PC-3 (cell line): ENCODE data around the gene TOR2A. TPM values are rescaled to one million over a fixed set of nuclear protein-coding genes. Genes with fewer than 3 reads are reported as not detected.

ENCODE experiments used
- ATAC-seq: fragments of 200-7000 bp; cut with Tn5 transposase; 2 replicates; pipeline ENCODE4 v1.9.1; 2020; ENCODE audit warnings: mild to moderate bottlenecking, moderate library complexity
- BruUV-seq: library from RNA; stranded (reverse); fragments of 400-500 nt; replicated peaks from 2 replicates; lab custom pipeline; 2021; lab: Mats Ljungman, UMichigan
- CTCF ChIA-PET: fragments of 300-600 bp; sonication (Branson Sonifier 250); formaldehyde crosslinking; loops from one replicate; lab custom pipeline; 2022; ENCODE audit warnings: antibody characterized with exemption; lab: Charles Lee
- POLR2A ChIA-PET: fragments of 300-600 bp; sonication (Branson Sonifier 250); formaldehyde crosslinking; loops from one replicate; lab custom pipeline; 2022; ENCODE audit warnings: antibody characterized with exemption; ENCODE audit not compliant: unreplicated experiment; lab: Charles Lee
- DNase-seq: peaks from one replicate; pipeline ENCODE4 v3.0.0-alpha.2; 2015
- H2AFZ ChIP-seq: fragments of 300-600 bp; sonication (generic); 2 replicates; pipeline ENCODE4 v1.6.0; 2016; ENCODE audit warnings: antibody characterized with exemption, low read length
- H3F3A ChIP-seq: fragments of 300-600 bp; sonication (generic); one replicate; pipeline ENCODE4 v1.6.0; 2017; ENCODE audit warnings: antibody characterized with exemption, low read length, control low read depth, mild to moderate bottlenecking; ENCODE audit not compliant: unreplicated experiment
- H3K27ac ChIP-seq: fragments of 300-600 bp; sonication (generic); 2 replicates; pipeline ENCODE4 v1.5.1; 2016; ENCODE audit warnings: mild to moderate bottlenecking, low read length
- H3K27me3 ChIP-seq: fragments of 300-600 bp; sonication (generic); 2 replicates; pipeline ENCODE4 v1.6.1; 2016; ENCODE audit warnings: low read length, mixed read lengths
- H3K36me3 ChIP-seq: fragments of 300-600 bp; sonication (generic); 2 replicates; pipeline ENCODE4 v1.6.1; 2016; ENCODE audit warnings: low read depth, mixed run types, low read length, mixed read lengths
- H3K4me1 ChIP-seq: fragments of 300-600 bp; sonication (generic); 2 replicates; pipeline ENCODE4 v1.5.1; 2016; ENCODE audit warnings: low read length; ENCODE audit not compliant: insufficient read depth
- H3K4me2 ChIP-seq: fragments of 300-600 bp; sonication (generic); 2 replicates; pipeline ENCODE4 v1.6.0; 2016; ENCODE audit warnings: low read length
- H3K4me3 ChIP-seq: fragments of 300-600 bp; sonication (generic); 2 replicates; pipeline ENCODE4 v1.5.1; 2016; ENCODE audit warnings: mild to moderate bottlenecking, low read length, mixed read lengths
- H3K79me2 ChIP-seq: fragments of 300-600 bp; sonication (generic); 2 replicates; pipeline ENCODE4 v1.6.1; 2017; ENCODE audit warnings: low read length, mixed read lengths
- H3K9ac ChIP-seq: fragments of 300-600 bp; sonication (generic); 2 replicates; pipeline ENCODE4 v1.6.0; 2016; ENCODE audit warnings: mild to moderate bottlenecking, low read length
- H3K9me2 ChIP-seq: fragments of 300-600 bp; sonication (generic); replicated peaks from 2 replicates; pipeline ENCODE4 v1.6.1; 2016; ENCODE audit warnings: mixed run types, low read length, mixed read lengths
- H3K9me3 ChIP-seq: fragments of 300-600 bp; sonication (generic); 2 replicates; pipeline ENCODE4 v1.6.1; 2016; ENCODE audit warnings: low read length, mixed read lengths
- H4K20me1 ChIP-seq: fragments of 300-600 bp; sonication (generic); 2 replicates; pipeline ENCODE4 v1.6.1; 2016; ENCODE audit warnings: low read length, mixed read lengths
- EZH2 ChIP-seq: fragments of 300-600 bp; sonication (generic); IDR thresholded peaks from one replicate; pipeline ENCODE4 v1.6.1; 2017; ENCODE audit warnings: antibody characterized with exemption, mild to moderate bottlenecking, low read length; ENCODE audit not compliant: unreplicated experiment
- EZH2phosphoT487 ChIP-seq: fragments of 300-600 bp; sonication (generic); IDR thresholded peaks from 2 replicates; pipeline ENCODE4 v1.6.1; 2018; ENCODE audit warnings: mild to moderate bottlenecking, antibody characterized with exemption, low read length, borderline replicate concordance
- intact Hi-C: fragments of 100-400 bp; cut with micrococcal nuclease; formaldehyde crosslinking; loops from 2 replicates; pipeline ENCODE4 v1.9.0; 2023
- total RNA-seq: library from RNA; depleted of rRNA; stranded (reverse); fragments of >200 nt; gene quantifications from 2 replicates; pipeline ENCODE4 v1.2.3, GENCODE V29; 2014
- TF ChIP-seq, protein P1 (sequence below): fragments of 300-600 bp; sonication (generic); conservative IDR thresholded peaks from 2 replicates; pipeline ENCODE4 v1.5.1; 2017; ENCODE audit warnings: antibody characterized with exemption, low read depth, mild to moderate bottlenecking, low read length

The TOR2A gene
- total RNA-seq, 1 experiment from 2014 or later: 14.1 TPM

DNA sequence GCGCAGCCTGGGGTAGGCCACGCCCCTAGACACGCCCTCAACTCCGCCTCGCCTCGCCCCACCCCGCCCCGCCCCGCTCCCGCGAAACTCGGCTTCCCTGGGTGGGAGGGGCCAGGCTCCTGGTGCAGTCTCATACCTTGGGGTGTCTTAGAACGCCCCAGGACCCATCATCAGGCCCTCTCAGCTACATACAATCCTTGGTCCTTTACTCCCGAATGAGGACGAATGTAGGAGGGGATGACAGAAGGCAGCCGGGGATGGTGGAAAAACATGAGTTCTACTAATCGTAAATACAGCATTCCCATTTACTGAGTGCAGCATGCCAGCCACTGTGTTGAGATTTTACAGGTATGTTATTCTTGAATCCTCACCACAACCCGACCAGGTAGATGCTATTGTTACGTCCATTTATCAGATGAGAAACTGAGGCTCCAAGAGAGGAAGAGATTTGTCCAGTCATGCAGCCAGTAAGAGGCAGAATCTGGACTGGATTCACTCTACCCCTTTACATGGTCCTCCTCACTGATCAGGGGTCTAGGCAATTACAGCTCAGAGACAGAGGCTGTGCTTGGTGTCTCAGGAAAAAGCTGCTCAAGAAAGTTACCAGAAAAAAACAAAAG is 36.6 kb upstream of the TOR2A start:
- peak overlapping the region; percentile 82 for H2AFZ ChIP-seq
- ChIA-PET CTCF (interaction anchor here (0.5 to 1.2 kb wide), 2 partner anchors 37 to 109 kb away, joined by 3 to 10 read pairs; partner anchors contain the start of gene TOR2A), POLR2A (interaction anchor here (1.0 kb wide), 1 partner anchor 37 kb away, joined by 3 read pairs; the partner anchor contains the start of gene TOR2A)
- no peaks in the 10 kb centered on the region for H3K79me2 ChIP-seq
- TF ChIP-seq EZH2phosphoT487: no peak
- TF ChIP-seq, protein P1, sequence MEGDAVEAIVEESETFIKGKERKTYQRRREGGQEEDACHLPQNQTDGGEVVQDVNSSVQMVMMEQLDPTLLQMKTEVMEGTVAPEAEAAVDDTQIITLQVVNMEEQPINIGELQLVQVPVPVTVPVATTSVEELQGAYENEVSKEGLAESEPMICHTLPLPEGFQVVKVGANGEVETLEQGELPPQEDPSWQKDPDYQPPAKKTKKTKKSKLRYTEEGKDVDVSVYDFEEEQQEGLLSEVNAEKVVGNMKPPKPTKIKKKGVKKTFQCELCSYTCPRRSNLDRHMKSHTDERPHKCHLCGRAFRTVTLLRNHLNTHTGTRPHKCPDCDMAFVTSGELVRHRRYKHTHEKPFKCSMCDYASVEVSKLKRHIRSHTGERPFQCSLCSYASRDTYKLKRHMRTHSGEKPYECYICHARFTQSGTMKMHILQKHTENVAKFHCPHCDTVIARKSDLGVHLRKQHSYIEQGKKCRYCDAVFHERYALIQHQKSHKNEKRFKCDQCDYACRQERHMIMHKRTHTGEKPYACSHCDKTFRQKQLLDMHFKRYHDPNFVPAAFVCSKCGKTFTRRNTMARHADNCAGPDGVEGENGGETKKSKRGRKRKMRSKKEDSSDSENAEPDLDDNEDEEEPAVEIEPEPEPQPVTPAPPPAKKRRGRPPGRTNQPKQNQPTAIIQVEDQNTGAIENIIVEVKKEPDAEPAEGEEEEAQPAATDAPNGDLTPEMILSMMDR: no peak
- TF ChIP-seq EZH2: no peak
- H3K9ac ChIP-seq: no peak overlapping the region
- H3K36me3 ChIP-seq: no peaks in the 10 kb centered on the region
- ATAC-seq: no peak
- no peaks in the 10 kb centered on the region for H3K9me2 ChIP-seq
- peak overlapping the region; percentile 70 for H3K4me3 ChIP-seq
- no peak for DNase-seq
- H4K20me1 ChIP-seq: no peaks in the 10 kb centered on the region
- H3K4me1 ChIP-seq: peaks cover 4% of the 10 kb centered on the region; the same call in 1 of the 2 replicates
- intact Hi-C loops: no loop called here
- peak overlapping the region; percentile 91 for H3K4me2 ChIP-seq
- BruUV-seq: no TSS peak
- no peaks in the 10 kb centered on the region for H3F3A ChIP-seq
- H3K27ac ChIP-seq: no peak overlapping the region
- no peaks in the 10 kb centered on the region for H3K27me3 ChIP-seq
- H3K9me3 ChIP-seq: no peaks in the 10 kb centered on the region

DNA sequence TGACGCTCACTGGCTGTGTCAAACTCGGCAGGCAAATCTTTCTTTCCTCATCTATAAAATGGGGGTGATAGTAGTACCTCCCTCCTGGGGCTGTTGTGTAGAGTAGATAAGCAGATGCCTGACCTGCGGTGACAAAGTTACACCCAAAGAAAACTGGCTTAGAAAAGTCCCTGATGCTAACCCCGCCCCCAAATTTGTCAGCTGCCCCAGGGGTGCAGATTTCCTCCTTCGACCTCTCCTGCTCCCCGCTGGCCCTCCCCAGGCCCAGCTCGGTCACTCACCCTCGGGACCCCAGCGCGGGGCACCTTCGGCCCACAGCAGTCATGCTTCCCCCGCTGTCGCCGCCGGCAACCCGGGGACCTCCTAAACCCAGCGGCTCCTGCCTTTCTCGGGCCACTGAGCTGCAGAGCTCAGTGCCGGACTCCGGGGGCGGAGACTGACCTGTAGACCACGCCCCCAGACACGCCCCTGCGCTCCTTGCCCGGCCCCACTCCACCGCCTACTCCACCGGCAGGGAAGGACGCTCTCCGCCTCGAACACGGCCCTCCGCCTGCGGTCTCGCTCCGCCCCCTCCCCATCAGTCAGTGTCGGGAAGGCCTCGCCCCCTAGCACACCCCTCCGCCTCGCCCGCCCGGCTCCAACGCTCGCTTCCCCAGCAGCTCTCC is 35.9 kb upstream of the TOR2A start:
- Histone ChIP-seq H3K27ac (no peak overlapping the region), H3K36me3 (no peaks in the 10 kb centered on the region), H4K20me1 (no peaks in the 10 kb centered on the region), H3K79me2 (no peaks in the 10 kb centered on the region), H3K9me3 (no peaks in the 10 kb centered on the region), H3K9ac (no peak overlapping the region), H3F3A (no peaks in the 10 kb centered on the region), H3K9me2 (no peaks in the 10 kb centered on the region), H3K27me3 (no peaks in the 10 kb centered on the region), H3K4me2 (peak overlapping the region; percentile 91), H3K4me1 (peaks cover 4% of the 10 kb centered on the region; the same call in 1 of the 2 replicates), H2AFZ (peak overlapping the region; percentile 76), H3K4me3 (peak overlapping the region; percentile 70)
- no peak for TF ChIP-seq EZH2
- TF ChIP-seq EZH2phosphoT487: no peak
- TF ChIP-seq, protein P1: no peak
- BruUV-seq: no TSS peak
- ATAC-seq: peak; percentile 97
- CTCF ChIA-PET: interaction anchor here (0.5 to 1.2 kb wide), 3 partner anchors 36 to 108 kb away, joined by 3 to 10 read pairs (median 9); partner anchors contain the start of gene TOR2A
- intact Hi-C loops: no loop called here
- peak; percentile 92 for DNase-seq
- POLR2A ChIA-PET: interaction anchor here (0.5 to 1.0 kb wide), 2 partner anchors 15 to 36 kb away, joined by 3 to 8 read pairs; partner anchors contain the start of genes CDK9 and TOR2A
